NCI-H1930 (cell line): ENCODE data around the gene HEPN1.

ENCODE experiments used
- DNase-seq, 2 experiments: peaks; one replicate each; lab custom pipeline; 2025; lab: John Stamatoyannopoulos, UW

HEPN1 gene

DNA sequence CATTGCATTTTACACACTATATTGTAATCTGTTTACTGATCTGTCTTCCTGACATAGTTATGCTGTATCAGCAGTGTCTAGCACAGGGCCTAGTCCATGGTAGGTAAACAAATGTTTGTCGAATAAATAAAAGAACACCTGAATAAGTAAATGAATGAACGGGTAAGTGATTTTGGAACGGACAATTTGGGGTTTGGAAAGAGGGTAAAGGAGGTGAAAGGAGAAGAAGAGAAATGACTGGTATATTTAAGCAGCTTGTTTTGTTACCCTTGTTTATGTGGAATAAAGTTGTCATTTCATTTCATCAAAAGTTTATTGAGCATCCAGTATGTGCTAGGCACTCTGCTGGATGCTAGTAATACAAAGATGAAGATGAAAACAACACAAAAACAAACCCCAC is at the start of gene HEPN1:
TSS of gene HEPN1 (plus strand) at position 301 of the 400 bp plus-strand sequence.
- no peak for DNase-seq

DNA sequence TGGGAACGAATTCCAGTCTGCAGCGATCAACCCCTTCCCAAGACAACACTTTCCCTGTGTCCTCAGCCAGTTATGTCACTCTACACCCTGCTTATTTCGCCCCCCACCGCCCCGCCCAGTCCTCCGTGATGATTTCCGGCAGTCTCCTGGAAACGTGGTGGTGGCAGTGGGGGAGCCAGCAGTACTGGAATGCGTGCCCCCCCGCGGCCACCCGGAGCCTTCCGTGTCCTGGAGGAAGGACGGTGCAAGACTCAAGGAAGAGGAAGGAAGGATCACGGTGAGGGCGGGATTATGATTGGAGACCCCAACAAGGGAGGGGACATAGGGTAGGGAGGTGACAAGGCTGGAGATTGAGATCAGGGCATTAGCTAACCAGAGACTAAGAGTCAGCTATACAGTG is 49.7 kb upstream of the HEPN1 start:
- DNase-seq: no peak

DNA sequence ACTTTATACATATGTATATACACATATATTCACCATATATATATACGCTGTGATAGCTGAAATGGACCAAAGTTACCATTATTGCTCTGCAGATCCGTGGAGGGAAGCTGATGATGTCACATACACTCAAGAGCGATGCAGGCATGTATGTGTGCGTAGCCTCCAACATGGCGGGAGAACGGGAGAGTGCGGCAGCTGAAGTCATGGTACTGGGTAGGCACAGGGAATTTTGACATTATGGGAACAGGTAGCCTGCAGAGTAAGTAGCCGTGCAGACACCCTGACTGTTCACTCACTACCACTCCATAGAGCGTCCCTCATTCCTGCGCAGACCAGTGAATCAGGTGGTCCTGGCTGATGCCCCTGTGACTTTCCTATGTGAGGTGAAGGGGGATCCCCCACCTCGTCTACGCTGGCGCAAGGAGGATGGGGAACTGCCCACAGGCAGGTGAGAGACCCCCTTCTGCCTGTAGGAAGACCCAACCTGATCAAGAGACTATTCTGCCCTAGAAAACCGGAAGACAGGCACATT is 49.1 kb upstream of the HEPN1 start:
- DNase-seq: no peak

DNA sequence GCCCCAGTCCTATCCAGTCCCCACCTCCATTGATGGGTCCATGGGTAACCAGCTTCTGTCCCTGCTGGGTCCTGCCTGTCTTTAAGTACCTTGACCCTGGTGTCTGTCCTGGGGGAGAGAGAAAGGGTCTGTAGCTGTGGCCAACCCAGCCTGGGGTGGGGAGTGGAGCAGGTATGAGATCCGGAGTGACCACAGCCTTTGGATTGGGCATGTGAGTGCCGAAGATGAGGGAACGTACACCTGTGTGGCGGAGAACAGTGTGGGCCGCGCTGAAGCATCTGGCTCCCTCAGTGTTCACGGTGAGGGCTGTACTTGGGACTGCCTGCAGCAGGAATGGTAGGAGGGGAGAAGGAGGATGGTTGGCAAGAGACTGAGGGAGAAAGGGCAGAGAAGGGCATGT is 48.6 kb upstream of the HEPN1 start:
- no peak for DNase-seq

DNA sequence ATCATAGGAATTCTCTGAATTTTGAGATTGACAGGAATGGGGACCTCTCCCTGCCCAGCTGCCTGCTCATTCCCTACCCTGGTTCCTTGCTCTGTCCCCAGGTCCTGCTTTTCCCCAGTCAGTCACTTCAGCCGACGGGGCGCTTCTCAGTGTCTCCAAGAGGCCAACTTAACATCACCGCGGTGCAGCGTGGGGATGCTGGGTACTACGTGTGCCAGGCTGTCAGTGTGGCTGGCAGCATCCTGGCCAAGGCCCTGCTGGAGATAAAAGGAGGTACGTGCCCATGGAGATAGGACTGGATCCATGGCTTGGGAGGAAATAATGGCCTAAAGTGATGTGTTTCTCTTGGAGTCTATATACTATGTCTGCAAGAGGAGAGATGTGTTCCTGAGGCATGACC is 46.8 kb upstream of the HEPN1 start:
- DNase-seq: no peak

DNA sequence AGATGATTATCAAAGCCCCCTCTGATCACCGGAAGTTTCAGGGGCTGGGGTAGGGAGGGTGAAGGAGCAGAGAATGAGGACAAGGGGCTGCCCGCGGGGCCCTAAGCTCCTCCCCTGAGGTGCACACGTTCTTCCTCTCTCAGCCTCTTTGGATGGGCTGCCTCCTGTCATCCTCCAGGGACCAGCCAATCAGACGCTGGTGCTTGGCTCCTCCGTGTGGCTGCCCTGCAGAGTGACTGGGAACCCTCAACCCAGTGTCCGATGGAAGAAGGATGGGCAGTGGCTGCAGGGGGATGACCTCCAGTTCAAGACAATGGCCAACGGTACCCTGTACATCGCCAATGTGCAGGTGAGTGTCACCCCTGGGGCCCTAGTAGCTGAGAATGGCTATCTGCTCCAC is 46.3 kb upstream of the HEPN1 start:
- DNase-seq: peak; percentile 50 to 74

DNA sequence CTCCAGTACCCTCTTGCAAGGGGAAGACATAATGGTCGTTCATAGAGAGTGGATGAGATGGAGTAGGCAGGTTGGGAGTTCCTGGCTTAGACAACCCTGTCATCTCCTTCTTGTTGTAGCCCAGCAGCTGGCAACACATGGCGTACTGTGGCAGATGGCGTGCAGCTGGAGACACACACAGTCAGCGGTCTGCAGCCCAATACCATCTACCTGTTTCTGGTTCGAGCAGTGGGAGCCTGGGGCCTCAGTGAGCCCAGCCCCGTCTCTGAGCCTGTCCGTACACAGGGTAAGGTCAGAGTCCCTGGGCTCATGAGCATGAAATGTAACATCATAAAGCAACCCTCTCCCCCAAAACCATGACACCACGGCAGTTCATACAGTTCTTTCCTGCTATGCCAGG is 45.1 kb upstream of the HEPN1 start:
- DNase-seq: no peak

DNA sequence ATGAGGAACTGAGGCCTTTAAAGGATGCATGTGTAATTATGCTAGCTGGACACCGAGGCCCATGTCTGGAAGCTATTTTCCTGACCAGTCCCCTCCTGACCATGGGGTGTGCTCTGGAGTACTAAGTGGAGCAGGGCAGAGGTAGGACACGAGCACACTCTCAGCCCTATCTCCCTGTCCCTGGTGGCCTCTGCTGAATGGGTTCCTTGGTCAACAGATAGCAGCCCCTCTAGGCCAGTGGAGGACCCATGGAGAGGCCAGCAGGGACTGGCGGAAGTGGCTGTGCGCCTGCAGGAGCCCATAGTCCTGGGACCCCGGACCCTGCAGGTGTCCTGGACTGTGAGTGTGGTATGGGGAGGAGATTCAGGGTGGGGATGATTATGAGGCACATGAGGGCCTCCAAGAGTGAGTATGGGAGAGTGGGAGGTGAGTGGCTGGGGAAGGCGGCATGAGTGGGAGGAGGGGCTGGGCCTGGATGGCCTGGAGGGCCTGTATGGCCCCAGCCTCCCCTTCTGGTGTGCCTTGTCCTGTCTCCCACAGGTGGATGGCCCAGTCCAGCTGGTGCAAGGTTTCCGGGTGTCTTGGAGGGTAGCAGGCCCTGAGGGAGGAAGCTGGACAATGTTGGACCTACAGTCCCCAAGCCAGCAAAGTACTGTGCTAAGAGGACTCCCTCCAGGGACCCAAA is 44.3 kb upstream of the HEPN1 start:
- DNase-seq: no peak

DNA sequence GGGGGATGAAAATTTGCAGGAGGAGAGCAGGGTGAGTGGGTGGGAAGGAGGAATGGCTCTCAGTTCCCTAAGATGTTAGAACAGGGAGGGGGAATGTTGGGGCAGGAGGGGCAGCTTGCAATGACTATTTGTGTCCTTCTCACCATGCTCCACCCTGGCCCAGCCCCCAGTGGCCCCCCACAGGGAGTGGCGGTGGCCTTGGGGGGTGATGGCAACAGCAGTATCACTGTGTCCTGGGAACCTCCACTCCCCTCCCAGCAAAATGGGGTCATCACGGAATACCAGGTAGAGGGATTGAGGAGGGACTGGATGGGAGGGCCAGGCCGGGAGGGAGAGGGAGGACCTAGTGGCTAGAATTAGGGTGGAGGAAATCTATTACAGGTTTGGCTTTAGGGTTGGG is 43.6 kb upstream of the HEPN1 start:
- no peak for DNase-seq

DNA sequence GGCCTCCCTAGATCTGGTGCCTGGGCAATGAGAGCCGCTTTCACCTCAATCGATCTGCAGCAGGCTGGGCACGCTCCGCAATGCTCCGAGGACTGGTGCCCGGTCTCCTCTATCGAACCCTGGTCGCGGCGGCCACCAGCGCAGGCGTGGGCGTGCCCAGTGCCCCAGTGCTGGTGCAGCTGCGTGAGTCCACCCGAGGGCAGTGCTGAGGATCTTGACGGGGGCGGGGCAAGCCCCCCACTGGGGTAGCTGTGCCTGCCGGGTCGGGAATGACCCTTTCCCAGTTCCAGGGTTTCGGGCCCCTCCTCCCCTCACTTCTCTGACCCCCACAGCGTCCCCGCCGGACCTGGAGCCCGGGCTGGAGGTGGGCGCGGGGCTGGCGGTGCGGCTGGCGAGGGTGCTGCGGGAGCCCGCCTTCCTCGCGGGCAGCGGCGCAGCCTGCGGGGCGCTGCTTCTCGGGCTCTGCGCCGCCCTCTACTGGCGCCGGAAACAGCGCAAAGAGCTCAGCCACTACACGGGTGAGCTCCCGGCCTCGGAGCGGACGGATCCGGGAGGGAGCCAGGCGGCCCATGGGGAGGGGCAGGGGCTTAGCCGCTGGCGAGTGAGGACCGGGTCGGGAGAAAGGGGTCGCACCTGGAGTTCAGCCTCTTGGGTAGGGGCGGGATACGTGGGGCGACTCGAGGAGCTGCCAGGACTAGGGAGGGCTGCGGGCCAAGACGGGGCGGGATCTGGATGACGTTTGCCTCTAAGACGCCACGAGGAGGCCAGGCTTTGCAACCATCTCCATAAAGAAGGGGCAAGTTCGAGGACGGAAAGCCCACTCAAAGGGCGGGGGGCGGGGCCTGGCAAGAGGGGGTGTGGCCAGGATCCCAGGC is 42.9 kb upstream of the HEPN1 start:
- peak; percentile 84 to 85 for DNase-seq

DNA sequence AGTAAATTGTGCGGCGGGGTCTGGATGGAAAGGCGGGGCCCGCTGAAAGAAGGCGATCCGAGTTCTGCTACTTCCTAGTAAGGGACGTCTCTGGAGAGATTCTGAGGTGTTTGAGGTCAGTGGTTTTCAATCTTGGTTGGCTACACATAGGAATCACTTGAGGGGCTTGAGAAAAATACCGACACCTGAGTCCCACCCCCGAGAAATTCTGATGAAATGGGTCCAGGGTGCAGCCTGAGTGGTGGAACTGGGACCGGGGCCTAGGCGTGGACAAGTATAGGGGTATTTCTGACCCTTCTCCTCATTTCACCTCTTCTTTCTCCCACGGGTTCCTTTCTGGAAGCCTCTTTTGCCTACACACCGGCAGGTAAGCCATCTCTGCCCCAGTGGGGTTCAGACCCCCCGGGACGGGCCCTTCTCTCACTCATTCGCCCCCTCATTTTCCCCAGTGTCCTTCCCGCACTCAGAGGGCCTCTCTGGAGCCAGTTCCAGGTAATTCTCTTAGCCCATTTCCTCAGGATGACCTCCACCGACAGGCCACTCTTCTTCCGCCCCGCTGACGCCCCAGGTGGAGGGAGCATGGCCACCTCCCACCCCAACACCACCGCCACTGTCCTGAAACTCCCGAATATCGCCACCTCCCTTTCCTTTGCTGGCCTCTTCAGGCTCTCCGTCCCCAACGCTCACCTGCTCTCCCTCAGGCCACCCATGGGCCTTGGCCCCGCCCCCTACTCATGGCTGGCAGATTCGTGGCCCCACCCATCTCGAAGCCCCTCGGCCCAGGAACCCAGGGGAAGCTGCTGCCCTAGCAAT is 42.0 kb upstream of the HEPN1 start:
- no peak for DNase-seq

DNA sequence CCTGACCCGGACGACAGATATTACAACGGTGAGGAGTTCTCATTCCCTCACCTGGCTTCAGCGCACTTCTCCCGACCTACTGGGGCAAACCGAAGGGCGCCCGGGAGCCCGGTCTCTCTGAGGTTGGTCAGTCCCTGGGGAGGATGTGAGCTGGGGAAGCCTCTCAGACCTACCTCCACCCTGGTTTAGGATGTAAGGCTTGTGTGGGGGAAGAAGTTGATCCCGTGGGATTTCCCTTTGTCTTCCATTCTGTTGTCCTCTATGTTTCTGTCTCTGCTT is 41.5 kb upstream of the HEPN1 start:
- DNase-seq: no peak

DNA sequence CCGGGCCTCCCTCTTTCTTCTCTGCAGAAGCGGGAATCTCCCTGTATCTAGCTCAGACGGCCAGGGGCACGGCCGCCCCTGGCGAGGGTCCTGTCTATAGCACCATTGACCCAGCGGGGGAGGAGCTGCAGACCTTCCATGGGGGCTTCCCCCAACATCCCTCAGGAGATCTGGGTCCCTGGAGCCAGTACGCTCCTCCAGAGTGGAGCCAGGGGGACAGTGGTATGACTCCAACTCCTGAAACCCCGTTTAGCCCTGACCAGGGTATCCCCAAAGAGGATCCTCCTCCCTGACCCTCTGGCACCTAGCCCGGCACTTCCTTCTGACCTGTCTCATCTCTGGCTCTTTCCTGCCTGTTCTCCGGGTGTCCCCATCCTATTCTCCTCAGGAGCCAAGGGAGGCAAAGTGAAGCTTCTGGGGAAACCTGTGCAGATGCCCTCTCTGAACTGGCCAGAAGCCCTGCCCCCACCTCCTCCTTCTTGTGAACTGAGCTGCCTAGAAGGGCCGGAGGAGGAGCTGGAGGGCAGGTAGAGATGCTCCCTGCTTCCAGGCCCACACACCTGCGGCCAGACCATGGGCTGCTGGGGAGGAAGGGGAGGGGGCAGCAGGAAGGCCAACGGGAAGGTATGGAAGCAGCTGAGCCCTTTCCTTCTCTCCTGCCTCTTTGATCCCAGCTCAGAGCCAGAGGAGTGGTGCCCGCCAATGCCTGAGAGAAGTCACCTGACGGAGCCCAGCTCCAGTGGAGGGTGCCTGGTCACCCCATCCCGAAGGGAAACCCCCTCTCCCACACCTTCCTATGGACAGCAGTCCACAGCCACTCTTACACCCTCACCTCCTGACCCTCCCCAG is 40.9 kb upstream of the HEPN1 start:
- no peak for DNase-seq

DNA sequence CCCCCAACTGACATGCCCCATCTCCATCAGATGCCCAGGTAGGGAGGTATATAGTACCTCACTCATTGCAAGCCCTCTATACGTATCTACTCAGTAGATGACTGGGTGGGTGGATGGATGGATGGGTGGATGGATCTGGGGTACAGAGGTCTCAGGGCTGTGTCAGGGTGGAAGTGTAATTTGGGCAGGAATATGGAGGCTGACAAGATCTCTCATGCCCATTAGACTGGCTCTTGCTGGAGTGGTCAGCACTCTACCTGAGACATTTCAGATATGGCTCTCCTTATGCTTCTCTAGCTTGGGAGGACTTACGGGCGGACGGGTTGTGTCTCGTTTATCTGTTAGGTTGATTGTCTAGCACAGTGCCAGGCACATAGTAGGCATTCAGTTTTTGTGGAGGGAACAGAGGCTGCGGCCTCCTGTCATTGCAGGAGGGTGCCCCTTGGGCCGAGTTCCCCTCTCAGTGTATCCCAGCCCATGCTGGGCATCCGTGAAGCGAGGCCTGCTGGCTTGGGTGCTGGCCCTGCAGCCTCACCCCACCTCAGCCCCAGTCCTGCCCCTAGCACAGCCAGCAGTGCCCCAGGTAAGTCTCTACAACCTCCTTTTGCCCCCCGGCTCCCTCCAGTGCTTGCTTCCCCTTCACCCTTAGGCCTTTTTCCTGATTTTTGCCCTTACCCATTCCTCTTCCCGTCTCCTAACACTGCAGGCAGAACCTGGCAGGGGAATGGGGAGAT is 40.1 kb upstream of the HEPN1 start:
- DNase-seq: no peak

DNA sequence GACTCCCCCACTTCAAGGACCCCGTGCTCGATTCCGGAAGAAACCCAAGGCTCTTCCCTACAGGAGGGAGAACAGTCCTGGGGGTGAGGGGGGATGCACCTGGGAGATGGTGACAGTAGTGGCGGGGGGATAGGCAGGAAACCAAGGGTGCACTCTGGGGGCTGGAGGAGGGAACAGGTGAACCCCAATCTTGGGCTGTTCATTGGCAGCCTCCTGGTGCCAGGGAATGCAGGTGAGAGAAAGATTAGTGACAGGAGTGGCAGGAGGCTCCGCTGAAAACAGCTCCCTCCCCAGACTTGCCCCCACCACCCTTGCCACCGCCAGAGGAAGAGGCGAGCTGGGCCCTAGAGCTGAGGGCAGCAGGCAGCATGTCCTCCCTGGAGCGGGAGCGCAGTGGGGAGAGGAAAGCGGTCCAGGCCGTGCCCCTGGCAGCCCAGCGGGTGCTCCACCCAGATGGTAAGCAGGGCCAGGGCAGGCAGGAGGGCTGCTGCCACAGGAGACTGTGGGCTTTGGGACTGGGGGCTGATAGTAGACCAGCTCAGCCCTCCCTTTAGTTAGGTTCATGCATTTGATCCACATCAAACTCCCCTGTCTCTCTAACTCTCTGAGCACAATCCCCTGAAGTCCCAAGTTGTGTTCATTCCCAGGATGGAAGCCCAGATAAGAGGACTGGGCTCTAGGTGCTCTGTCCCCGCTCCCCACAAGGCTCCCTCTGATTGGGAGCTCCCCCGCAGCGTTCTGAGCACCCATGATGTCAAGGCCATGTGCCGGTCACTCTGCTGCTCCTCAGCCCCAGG is 39.4 kb upstream of the HEPN1 start:
- no peak for DNase-seq

DNA sequence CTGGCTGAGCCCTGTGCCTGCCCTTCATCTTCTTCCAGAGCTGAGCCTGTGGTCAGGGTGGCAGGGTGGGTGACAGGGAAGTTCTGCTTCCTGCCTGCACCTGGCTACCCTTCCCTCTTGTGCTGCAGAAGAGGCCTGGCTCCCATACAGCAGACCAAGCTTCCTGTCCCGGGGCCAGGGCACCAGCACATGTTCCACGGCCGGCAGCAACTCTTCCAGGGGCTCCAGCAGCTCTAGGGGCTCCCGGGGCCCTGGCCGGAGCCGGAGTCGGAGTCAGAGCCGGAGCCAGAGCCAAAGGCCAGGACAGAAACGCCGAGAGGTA is 38.8 kb upstream of the HEPN1 start:
- DNase-seq: no peak

DNA sequence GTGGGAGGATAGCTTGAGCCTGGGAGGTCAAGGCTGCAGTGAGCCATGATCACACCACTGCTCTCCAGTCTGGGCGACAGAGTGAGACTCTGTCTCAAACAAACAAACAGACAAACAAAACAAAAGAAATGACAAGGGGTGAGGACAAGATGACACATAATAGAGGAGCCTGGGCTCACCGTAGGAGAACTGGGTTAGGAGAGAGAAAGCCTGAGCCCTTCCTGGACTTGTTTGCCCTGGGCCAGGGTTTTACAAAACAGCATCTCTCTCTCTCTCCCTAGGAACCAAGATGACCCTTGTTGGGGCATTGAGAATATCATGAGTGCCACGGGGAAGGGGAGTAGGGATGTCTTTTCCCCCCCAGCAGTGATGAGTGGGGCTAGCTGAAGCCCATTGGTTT is 38.1 kb upstream of the HEPN1 start:
- DNase-seq: no peak

DNA sequence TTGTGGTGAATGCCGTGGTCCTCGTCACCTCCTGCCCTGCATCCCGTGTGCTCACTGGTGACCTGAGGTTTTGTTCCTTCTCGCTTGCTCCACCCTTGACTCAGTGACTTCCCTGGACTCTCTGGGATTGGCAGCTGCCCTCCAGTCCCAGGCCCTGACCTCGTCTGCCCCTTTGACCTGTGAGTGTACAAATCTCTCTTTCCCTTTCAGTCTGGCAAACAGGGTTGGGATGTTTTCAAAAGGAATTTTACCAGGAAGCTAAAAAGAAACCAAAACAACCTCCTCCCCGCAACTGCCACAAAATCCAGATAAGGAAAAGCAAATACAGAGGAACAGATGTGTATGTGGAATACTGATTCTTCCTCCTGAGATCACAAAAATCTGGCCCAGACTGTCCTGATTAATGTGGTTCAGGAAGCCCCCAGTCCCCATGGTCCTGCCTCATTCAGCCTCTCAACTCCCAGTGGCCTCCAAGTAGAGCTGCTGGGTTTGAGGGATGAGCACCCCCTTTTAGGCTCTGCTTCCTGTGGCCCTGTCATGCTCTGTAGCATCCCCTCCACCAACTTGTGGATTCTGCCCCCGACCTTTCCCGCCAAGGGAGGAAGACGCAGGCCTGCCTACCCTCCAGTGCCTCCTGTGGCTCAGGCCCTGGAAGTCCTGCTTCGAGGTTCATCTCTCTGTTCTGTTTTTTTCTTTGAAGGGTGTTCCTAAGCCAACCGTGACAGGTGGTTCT is 36.5 kb upstream of the HEPN1 start:
- DNase-seq: no peak

DNA sequence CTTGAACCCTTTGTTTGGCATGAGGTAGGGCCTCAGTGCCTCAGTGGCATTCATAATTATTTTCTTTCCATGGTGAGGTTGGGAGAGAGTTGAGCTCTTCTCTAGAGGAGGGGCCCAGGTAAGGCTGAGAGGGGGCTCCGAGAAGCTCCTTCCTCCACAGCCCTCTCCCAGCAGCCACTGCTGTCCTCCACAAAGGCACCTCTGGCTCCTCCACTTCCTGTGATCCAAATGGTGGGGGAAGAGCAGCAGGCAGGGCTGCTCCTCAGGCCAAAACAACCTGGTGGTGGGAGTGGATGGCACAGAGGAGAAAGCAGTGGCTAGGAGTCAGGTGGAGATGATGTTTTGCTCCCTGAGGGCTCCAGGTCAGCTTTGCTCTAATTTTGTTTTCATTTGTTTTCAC is 34.7 kb upstream of the HEPN1 start:
- no peak for DNase-seq
